CD4-positive, alpha-beta T cell treated with Interleukin-4 for 4 hours (primary cell): ENCODE results near the gene PXDC1.
A peak's percentile ranks its signal among the peaks of the same experiment; 100 is the strongest.
"Not testable (repeated sequence)": the region's sequence is repeated elsewhere in the genome, so short reads cannot be mapped to it uniquely, and the experiment has no call there.

Experiments
- DNase-seq: peaks from one replicate; pipeline ENCODE4 v3.0.0-alpha.2; 2020

The PXDC1 gene

GRCh38 chr6:3762359-3762758, 10.8 kb upstream of the PXDC1 start:
- no peak for DNase-seq

DNA sequence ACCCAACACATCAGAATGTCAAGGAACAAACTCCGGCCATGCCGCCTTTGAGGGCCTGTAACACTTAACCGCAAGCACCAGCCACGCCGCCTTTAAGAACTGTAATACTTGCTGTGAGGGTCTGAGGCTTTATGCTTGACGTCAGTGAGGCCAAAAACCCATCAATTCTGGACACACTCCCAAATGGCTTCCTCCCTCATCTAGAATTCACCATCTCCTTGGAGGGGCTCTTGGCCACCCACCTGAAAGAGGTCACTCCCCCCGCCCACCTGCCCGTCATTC, 10.4 kb upstream of the PXDC1 start:
- no peak for DNase-seq

DNA sequence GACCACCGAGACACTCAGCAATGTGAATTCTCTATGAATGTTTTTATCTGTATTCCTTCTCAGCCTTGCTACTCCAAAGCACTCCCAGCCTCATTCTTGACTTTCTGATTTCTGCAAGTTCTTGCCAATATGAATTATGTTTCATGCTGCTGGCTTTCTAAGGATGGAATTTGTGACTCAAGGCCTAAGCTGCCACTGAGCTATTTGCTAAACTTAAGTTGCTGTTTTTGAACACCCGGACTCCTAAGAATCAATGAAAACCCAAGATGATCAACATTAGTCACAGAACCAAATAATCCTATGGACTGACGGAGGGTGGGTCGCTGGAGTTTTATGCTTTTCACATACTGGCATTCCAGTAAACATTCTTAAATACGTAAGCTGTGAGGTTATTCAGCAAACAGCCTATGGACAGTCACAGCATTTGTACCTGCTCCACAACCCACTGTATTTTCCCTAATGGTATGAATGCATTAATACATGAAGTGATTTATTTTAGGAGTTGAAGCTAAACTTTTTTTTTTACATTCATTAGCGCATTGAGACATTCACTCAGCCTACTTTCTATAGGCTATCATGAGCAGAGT, 8.2 kb upstream of the PXDC1 start:
- no peak for DNase-seq

GRCh38 chr6:3758842-3759144, 7.3 kb upstream of the PXDC1 start:
- no peak for DNase-seq

GRCh38 chr6:3757998-3758841, 6.7 kb upstream of the PXDC1 start:
- not testable (repeated sequence) for DNase-seq

- no peak for DNase-seq
Observed at GRCh38 chr6:3757241-3757641, 5.7 kb upstream of the PXDC1 start.

DNA sequence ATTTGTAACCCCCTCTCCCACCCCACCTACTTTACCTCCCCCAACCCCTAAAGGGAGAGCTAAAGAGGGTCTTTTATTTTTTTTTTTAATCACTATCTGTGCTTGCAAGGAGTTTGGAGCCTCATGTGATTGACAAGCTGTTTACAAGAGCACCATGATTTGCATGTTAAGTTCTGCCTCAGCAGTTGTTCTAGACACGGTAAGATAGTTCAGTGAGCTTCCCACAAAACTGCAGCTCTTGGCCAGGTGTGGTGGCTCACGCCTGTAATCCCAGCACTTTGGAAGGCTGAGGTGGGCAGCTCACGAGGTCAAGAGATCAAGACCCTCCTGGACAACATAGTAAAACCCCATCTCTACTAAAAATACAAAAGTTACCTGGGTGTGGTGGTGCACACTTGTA, 5.0 kb upstream of the PXDC1 start:
- no peak for DNase-seq

DNA sequence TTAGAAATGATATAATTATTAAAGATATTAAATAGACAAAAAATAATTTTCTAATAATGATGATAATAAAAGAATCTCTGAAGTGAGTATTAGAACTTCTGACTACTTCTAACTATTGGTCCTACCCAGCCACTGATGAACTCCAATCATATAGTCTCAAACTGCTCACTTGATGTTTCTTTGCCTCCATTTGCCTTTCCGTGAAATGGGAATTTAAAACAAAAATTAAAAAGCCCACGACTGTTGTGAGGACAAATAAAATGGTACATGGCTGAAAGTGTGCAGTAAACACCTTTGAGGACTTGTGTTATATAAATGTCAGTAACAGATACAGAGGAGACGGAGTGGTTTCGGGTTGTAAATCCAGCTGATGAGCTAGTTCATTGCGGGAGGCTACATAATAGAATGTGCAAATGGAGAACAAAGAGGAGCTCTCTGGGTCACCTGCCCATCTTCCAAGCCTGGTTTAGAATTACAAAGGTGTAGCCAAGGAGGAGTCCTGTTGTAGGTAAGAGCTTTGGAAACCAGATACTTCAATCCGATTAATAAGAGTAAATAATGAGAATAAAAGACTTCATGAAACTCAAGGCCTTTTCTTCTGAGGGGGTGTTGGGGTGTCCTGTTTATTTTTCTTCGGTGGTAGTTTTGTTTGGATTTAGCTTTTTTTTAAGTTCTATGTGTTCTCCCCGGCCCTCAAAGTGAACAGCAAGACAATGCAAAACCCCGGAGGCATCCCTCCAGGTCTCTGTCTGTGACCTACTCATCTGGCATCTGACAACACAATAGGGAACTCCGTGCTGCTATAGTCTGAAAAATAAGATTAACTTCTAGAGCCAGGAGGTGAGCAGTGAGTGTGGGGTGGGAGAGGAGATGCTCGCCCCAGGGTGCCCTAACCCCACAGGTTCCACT, 4.4 kb upstream of the PXDC1 start:
- DNase-seq = no peak

GRCh38 chr6:3754776-3755175, 3.3 kb upstream of the PXDC1 start:
- no peak for DNase-seq

- DNase-seq = not testable (repeated sequence)
Observed at GRCh38 chr6:3754032-3754725, 2.7 kb upstream of the PXDC1 start.

DNA sequence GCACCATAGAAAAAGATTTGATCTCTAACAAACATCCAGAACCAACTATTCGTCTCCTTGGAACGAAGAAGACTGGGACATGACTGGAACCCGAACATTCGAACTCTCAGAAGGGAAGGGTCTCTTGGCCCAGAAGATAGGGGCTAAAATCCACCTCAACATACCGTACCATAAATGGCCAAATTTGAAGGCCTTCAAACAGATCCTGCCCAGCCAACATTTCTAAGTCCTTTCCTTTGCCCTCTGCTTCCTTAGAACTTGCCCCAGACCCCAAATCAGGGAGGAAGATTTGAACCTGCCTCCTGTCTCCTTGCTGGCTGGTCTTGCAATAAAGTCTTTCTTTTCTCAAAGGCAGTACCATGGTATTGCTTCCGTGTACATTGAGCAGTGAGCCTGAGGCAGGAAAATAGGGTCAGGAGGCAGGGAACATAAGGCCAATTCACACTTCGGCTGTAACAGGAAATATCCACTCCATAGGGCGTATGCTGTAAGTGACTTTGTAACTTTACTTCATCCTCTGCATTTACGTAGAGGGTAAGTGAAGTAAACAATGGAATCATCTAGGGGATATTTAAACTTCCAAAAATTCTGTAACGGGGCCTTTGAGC, 1.8 kb upstream of the PXDC1 start:
- DNase-seq = no peak

- no peak for DNase-seq
Observed at GRCh38 chr6:3752531-3753227, 1.2 kb upstream of the PXDC1 start.

DNA sequence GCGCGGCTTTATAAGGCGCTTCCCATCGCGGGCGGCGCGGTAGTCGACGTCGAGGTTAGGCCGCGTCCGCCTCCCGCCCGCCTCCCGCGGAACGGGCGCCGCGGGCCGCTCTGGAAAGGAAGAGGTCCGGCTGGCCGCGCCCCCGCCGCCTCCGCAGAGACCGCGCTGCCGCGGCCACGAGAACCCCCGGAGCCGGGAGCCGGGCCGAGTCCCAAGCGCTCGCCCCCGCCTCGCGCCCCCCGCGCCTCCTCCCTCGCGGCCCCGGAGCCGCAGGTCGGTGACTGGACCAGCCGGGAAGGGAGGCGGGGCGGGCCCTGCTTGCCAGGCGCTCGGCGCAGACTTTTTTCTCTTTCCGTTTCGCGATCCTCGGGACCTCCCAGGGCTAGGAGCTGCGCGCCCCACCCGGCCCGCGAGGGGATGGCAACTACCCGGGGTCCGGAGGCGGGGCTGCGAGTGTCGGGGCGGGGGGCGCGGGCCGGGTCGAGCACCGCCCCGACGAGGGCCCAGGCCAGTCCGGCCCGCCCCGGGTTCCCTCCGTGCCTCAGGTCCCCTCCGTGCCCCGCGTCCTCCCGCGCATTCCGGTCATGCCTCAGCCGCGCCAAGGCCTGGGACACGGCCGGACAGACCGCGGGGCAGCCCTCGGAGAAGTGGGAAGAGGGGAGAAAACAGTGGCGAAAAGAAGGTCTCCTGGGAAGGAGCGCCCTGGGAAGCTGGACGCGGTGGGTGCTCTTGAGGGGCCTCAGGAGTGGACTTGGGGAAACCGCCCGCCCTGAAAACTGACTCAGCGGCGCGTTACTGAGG, 417 bp upstream of the PXDC1 start:
- DNase-seq = peak; percentile 43

DNA sequence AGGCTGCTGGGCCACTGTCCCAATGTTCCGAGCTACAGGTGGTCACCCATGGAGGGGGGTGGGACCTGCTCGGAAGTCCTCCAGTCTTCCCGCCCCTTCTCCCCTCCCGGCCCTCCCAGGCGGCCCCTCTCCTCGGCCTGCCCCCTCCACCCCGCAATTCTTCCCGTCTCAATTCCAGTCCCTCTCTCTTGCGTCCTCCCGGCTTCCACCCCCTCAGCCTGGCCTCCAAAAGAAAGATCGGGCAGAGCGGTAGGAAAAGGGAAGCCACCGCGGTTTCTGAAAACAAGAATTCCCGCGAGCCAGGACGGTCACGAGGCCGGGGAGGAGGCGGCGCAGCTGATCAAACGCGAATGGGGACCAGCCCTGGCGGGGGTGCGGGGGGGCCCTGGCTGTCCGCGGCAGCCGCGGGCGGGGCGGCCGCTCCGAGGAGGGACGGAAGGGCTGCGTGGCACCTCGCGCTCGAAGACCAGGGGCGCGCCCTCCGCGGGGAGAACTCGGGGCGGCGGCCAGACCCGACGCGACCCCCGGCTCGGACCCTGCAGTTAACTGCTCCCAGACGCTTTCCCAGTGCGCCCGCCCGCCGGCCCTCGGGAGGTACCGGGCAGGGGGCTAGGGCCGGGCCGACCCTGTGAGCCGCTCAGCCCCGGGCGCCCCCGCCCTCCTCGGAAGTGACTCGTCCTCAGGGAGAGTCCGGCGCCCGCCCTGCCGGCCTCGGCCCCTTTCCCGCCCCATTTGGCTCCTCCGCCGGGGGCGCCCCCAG, 1.0 kb downstream of the PXDC1 start:
- DNase-seq = no peak

DNA sequence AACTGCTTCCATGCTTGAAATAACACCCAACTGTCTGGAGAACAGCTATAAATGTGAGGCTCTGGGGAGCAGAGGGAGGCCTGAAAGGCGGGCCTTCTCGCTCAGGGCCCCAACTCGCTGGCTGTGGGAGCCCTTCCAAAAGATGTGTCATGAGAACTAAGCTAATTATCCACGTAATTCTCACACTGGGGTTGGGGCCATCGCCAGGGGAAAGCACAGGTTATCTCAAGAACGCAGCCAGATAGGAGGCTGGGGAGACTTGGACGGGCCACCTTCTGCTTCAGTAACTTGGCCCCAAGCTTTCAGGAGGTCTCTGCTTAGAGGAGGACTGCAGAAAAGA, 1.6 kb downstream of the PXDC1 start:
- no peak for DNase-seq

DNA sequence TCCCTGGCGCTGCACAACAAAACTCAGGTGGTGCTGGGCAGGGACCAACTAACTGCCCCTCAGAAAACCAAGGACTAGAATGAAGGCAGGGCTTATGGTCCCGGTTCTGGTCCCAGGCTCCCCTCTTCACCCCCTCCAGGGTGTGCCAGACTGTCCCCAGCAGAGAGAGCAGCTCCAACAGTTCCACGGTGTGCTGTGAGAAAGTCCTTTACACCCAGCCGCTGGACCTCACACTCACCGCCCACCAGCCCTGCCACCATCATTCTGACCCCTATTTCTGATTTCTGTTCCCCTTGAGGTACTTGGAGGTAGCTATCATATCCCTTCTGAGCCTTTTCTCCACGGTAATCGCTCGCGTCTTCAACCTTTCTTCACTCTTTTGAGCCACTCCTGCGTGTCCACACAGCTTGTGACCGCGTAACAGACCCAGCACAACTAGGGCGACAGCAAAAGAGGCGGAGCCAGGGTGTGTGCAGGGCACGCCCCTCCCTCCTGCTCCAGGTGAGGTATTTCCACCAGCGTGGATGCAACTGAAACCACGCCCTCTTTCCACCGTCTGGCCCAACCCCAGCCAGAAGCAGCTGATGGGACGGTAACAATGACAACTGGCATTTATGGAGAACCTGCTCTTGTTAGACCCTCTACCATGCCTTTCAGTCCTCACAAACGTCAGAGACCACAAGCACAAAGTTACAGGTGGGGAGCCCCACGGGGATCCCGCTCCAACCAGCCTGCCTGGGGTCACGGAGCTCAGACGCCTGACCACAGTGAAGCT, 2.3 kb downstream of the PXDC1 start:
- no peak for DNase-seq

- DNase-seq = peak; percentile 13
Observed at GRCh38 chr6:3748208-3749066, 3.1 kb downstream of the PXDC1 start.

DNA sequence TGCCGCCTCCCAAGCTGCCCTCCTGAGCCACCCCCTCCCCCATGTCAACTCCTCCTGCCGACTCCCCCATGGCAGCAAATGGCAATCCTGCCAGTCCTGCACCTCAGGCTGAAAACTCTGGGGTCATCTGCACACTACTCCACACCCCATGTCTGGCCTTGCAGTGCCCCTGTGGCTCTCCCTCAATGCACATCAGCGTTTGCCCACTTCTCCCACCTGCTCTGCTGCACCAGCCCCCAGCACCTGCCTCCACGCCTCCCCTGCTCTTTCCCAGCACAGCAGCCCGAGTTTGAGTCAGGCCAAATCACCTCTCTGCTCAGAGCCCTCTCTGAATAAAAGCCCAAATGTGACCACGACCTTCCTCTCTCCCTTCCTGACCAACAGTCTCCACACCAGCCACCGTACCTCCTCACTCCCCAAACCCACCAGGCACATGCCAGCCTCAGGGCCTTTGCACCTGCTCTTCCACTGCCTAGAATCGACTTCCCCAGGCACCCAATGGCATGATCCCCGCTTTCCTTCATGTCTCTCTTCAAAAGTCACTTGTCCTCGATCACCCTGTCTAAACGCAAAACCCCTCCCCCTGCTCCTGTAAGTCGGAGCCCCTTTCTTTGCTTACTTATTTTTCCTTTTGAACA, 4.3 kb downstream of the PXDC1 start:
- no peak for DNase-seq

- no peak for DNase-seq
Observed at GRCh38 chr6:3746696-3747095, 4.8 kb downstream of the PXDC1 start.
